Measurements from ENCODE around the gene CCNL2.

- TF ChIP-seq SMC3 (IDR thresholded peaks at IDR 0.05; ENCODE audit: low read length), result no peak
- TF ChIP-seq ETS1 (CRISPR knock-in tag; IDR thresholded peaks at IDR 0.05), result no peak
- TF ChIP-seq BRCA1 (CRISPR knock-in tag; IDR thresholded peaks at IDR 0.05), result no peak
- TF ChIP-seq ATF3 (CRISPR knock-in tag; IDR thresholded peaks at IDR 0.05), result no peak
- no peak for TF ChIP-seq RBM22 (optimal IDR thresholded peaks at IDR 0.05; ENCODE audit: low read length)
Measured at GRCh38 chr1:1395166-1395565, 4.0 kb downstream of the CCNL2 start.
